Keratinocyte (primary cell): ENCODE data around the gene PDZK1. TPM values are rescaled to one million over a fixed set of nuclear protein-coding genes. Genes with fewer than 3 reads are reported as not detected.

Experiments used
- DNase-seq: peaks from one replicate; pipeline ENCODE4 v3.0.0-alpha.2; 2011; ENCODE audit warnings: low read depth, missing footprints, low spot score
- FAIRE-seq: peaks from 2 replicates; lab custom pipeline; 2011; peaks lifted over from hg19 to GRCh38; lab: Jason Lieb, UNC
- H2AFZ ChIP-seq: 2 replicates; pipeline ENCODE4 v1.6.0; 2012; ENCODE audit warnings: low read length, control low read depth, inconsistent platforms; ENCODE audit not compliant: control insufficient read depth
- H3K27ac ChIP-seq: 2 replicates; pipeline ENCODE4 v1.5.1; 2011; ENCODE audit warnings: low read length; ENCODE audit not compliant: control insufficient read depth, insufficient read depth
- H3K27me3 ChIP-seq: 3 replicates; pipeline ENCODE4 v1.6.0; 2011; ENCODE audit warnings: low read length; ENCODE audit not compliant: control insufficient read depth, insufficient read depth; ENCODE audit errors: extremely low read depth
- H3K36me3 ChIP-seq, 2 experiments: 2 replicates in 1 of 2; 3 replicates in 1 of 2; pipeline ENCODE4 v1.5.1; 2011; ENCODE audit warnings: low read length in 2 of 2, mild to moderate bottlenecking in 1 of 2; ENCODE audit not compliant: control insufficient read depth in 2 of 2, insufficient read depth in 2 of 2; ENCODE audit errors: extremely low read depth in 1 of 2
- H3K4me1 ChIP-seq: 3 replicates; pipeline ENCODE4 v1.5.1; 2011; ENCODE audit warnings: low read length; ENCODE audit not compliant: control insufficient read depth, insufficient read depth; ENCODE audit errors: extremely low read depth
- H3K4me2 ChIP-seq: 3 replicates; pipeline ENCODE4 v1.6.0; 2011; ENCODE audit warnings: low read depth, low read length; ENCODE audit not compliant: control insufficient read depth, insufficient read depth; ENCODE audit errors: extremely low read depth
- H3K4me3 ChIP-seq, 3 experiments: fragments of 200-600 bp in 1 of 3; sonication (generic) in 1 of 3; 2 replicates in 2 of 3; 3 replicates in 1 of 3; pipeline ENCODE4 v1.5.1; 2011 to 2016; ENCODE audit warnings: low read length in 3 of 3, mild to moderate bottlenecking in 3 of 3, control low read depth in 2 of 3, inconsistent platforms in 1 of 3, low read depth in 1 of 3, mixed read lengths in 1 of 3, mixed run types in 1 of 3, moderate library complexity in 1 of 3; ENCODE audit not compliant: control insufficient read depth in 2 of 3, insufficient read depth in 2 of 3; ENCODE audit errors: extremely low read depth in 1 of 3
- H3K79me2 ChIP-seq: 2 replicates; pipeline ENCODE4 v1.6.0; 2012; ENCODE audit warnings: low read length; ENCODE audit not compliant: control insufficient read depth, insufficient read depth
- H3K9ac ChIP-seq: 3 replicates; pipeline ENCODE4 v1.6.0; 2011; ENCODE audit warnings: low read length; ENCODE audit not compliant: control insufficient read depth, insufficient read depth; ENCODE audit errors: extremely low read depth
- H3K9me1 ChIP-seq: 3 replicates; pipeline ENCODE4 v1.6.0; 2011; ENCODE audit warnings: low read length; ENCODE audit not compliant: control insufficient read depth, insufficient read depth; ENCODE audit errors: extremely low read depth
- H3K9me3 ChIP-seq: 2 replicates; pipeline ENCODE4 v1.5.1; 2012; ENCODE audit warnings: low read depth, low read length; ENCODE audit not compliant: control insufficient read depth
- H4K20me1 ChIP-seq: 3 replicates; pipeline ENCODE4 v1.6.0; 2011; ENCODE audit warnings: low read length; ENCODE audit not compliant: control insufficient read depth, insufficient read depth; ENCODE audit errors: extremely low read depth
- EZH2 ChIP-seq: IDR thresholded peaks from one replicate; pipeline ENCODE4 v1.6.1; 2012; ENCODE audit warnings: inconsistent platforms, mild to moderate bottlenecking, low read length, moderate library complexity
- dilution Hi-C: fragments of 300-500 bp; cut with MboI; formaldehyde crosslinking; loops from one replicate; pipeline ENCODE4 v1.7.0; 2020; ENCODE audit warnings: low sequenced_read_pairs; ENCODE audit not compliant: extremely low pct_ligation_motif_present
- polyA plus RNA-seq, 5 experiments: library from polyadenylated mRNA; depleted of rRNA in 3 of 5; stranded (reverse) in 3 of 5; stranded (forward) in 1 of 5; unstranded in 1 of 5; fragments of >200 nt; gene quantifications; 1 replicate in 1 of 5; 2 replicates in 3 of 5; 3 replicates in 1 of 5; pipeline versions ENCODE4 v1.2.1 to v1.2.3, GENCODE V29; 2011 to 2012; ENCODE audit warnings: missing spikeins in 2 of 5, low read depth in 1 of 5, low replicate concordance in 1 of 5
- TF ChIP-seq, protein P1 (sequence below), 3 experiments: IDR thresholded peaks in 1 of 3; conservative IDR thresholded peaks in 1 of 3; optimal IDR thresholded peaks in 1 of 3; 2 replicates in 2 of 3; 3 replicates in 1 of 3; pipeline versions ENCODE3 to v1.5.1; 2011; ENCODE audit warnings: low read length in 3 of 3, mild to moderate bottlenecking in 3 of 3, moderate library complexity in 2 of 3, control low read depth in 1 of 3, inconsistent platforms in 1 of 3; ENCODE audit not compliant: insufficient read depth in 2 of 3; ENCODE audit errors: extremely low read depth in 1 of 3

Gene PDZK1
- polyA plus RNA-seq, 1 donor (not counting 4 experiments of a cell fraction or from before 2014, with no cell fraction given) = 0.21 TPM

- Histone ChIP-seq H3K27me3 (no peaks in the 10 kb centered on the region), H3K4me3 (no peak overlapping the region), H3K4me2 (peak overlapping the region; percentile 57), H3K79me2 (no peaks in the 10 kb centered on the region), H3K4me1 (peaks cover 20% of the 10 kb centered on the region), H4K20me1 (no peaks in the 10 kb centered on the region), H3K9ac (peak overlapping the region; percentile 43), H3K36me3 (no peaks in the 10 kb centered on the region), H2AFZ (no peak overlapping the region), H3K27ac (peak overlapping the region; percentile 62), H3K9me1 (no peaks in the 10 kb centered on the region), H3K9me3 (no peaks in the 10 kb centered on the region)
- DNase-seq = peak; percentile 98
- peak; percentile 75 for FAIRE-seq
- dilution Hi-C loops = no loop called here
- TF ChIP-seq, protein P1, sequence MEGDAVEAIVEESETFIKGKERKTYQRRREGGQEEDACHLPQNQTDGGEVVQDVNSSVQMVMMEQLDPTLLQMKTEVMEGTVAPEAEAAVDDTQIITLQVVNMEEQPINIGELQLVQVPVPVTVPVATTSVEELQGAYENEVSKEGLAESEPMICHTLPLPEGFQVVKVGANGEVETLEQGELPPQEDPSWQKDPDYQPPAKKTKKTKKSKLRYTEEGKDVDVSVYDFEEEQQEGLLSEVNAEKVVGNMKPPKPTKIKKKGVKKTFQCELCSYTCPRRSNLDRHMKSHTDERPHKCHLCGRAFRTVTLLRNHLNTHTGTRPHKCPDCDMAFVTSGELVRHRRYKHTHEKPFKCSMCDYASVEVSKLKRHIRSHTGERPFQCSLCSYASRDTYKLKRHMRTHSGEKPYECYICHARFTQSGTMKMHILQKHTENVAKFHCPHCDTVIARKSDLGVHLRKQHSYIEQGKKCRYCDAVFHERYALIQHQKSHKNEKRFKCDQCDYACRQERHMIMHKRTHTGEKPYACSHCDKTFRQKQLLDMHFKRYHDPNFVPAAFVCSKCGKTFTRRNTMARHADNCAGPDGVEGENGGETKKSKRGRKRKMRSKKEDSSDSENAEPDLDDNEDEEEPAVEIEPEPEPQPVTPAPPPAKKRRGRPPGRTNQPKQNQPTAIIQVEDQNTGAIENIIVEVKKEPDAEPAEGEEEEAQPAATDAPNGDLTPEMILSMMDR (optimal IDR thresholded peaks at IDR 0.05 in 1 of 3, IDR thresholded peaks at IDR 0.05 in 1 of 3, conservative IDR thresholded peaks at IDR 0.05 in 1 of 3; ENCODE audit: extremely low read depth in 1 of 3, insufficient read depth in 2 of 3, low read length in 3 of 3) = no peak
- no peak for TF ChIP-seq EZH2
Observed at GRCh38 chr1:145706086-145706664, 993 bp downstream of the PDZK1 start.

DNA sequence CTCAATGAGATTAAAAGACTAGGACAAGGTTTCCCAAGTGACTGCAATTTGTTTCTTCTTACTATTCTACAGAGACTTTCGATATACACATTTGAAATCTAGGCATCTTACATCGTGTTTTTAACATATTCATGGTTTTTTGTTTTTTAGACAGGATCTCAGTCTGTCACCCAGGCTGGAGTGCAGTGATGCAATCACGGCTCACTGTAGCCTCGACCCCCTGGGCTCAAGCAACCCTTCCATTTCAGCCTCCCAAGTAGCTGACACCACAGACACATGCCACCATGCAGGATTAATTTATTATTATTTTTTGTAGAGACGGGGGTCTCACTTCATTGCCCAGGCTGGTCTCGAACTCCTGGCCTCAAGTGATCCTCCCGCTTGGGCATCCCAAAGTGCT lies 1.5 kb downstream of the PDZK1 start:
- dilution Hi-C loops = no loop called here
- Histone ChIP-seq H3K9me1 (no peaks in the 10 kb centered on the region), H3K79me2 (no peaks in the 10 kb centered on the region), H3K4me3 (no peak overlapping the region), H3K9ac (peak overlapping the region; percentile 1), H4K20me1 (no peaks in the 10 kb centered on the region), H2AFZ (no peak overlapping the region), H3K9me3 (no peaks in the 10 kb centered on the region), H3K4me1 (peaks cover 20% of the 10 kb centered on the region), H3K4me2 (peak overlapping the region; percentile 57), H3K27me3 (no peaks in the 10 kb centered on the region), H3K27ac (peak overlapping the region; percentile 43), H3K36me3 (no peaks in the 10 kb centered on the region)
- DNase-seq (no peak), FAIRE-seq (no peak)
- TF ChIP-seq EZH2 = no peak
- TF ChIP-seq, protein P1 (optimal IDR thresholded peaks at IDR 0.05 in 1 of 3, IDR thresholded peaks at IDR 0.05 in 1 of 3, conservative IDR thresholded peaks at IDR 0.05 in 1 of 3; ENCODE audit: extremely low read depth in 1 of 3, insufficient read depth in 2 of 3, low read length in 3 of 3) = no peak
